BLaER1 (cell line): Measurements from ENCODE around the gene MINK1.

Experiments used
- H3K27ac ChIP-seq: shearing (Covaris generic); formaldehyde crosslinking; 2 replicates; pipeline ENCODE4 v1.8.1; 2022
- H3K27me3 ChIP-seq: shearing (Covaris generic); formaldehyde crosslinking; 2 replicates; pipeline ENCODE4 v1.8.1; 2022
- H3K36me3 ChIP-seq: shearing (Covaris generic); formaldehyde crosslinking; 2 replicates; pipeline ENCODE4 v1.8.1; 2022
- H3K4me1 ChIP-seq: shearing (Covaris generic); formaldehyde crosslinking; 2 replicates; pipeline ENCODE4 v1.8.1; 2022
- H3K4me2 ChIP-seq: shearing (Covaris generic); formaldehyde crosslinking; 2 replicates; pipeline ENCODE4 v1.8.1; 2022
- H3K4me3 ChIP-seq: shearing (Covaris generic); formaldehyde crosslinking; 2 replicates; pipeline ENCODE4 v1.8.1; 2022
- H3K9ac ChIP-seq: shearing (Covaris generic); formaldehyde crosslinking; 2 replicates; pipeline ENCODE4 v1.8.1; 2022
- H3K9me3 ChIP-seq: shearing (Covaris generic); formaldehyde crosslinking; 2 replicates; pipeline ENCODE4 v1.8.1; 2022
- H4K20me1 ChIP-seq: shearing (Covaris generic); formaldehyde crosslinking; 2 replicates; pipeline ENCODE4 v1.8.1; 2022
- Cebpa-rat ChIP-seq: shearing (Covaris generic); IDR thresholded peaks from 2 replicates; pipeline ENCODE4 v1.8.1; 2022

MINK1 gene

DNA sequence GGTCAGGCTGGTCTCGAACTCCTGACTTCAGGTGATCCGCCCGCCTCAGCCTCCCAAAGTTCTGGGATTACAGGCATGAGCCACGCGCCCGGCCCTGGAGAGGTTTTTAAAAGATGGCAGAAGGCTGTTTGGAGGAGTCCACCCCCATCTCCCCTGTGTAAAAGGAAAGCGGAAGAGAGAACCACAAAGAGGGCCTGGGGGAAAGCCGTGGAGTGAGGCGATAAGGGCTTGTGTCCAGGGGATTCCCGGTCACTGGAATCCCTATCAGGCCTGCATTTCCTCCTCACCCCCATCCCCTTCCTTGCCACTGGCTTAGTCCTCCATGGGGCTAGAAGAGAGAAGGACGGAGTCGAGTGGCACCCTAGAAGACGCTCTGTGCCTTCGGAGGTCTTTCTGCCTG is 98.8 kb downstream of the MINK1 start, which contains the start of gene GP1BA:
Gene GP1BA (plus strand): TSS at position 315 of the 400 bp plus-strand sequence. CDS start 328 bp downstream, outside the sequence.
- no peak within 1 kb of the TSS for H3K27ac ChIP-seq
- peaks cover 44% of the 10 kb centered on the region for H3K36me3 ChIP-seq
- H4K20me1 ChIP-seq: peaks cover 11% of the 10 kb centered on the region; the same call in 1 of the 2 replicates
- H3K4me1 ChIP-seq: peaks cover 31% of the 10 kb centered on the region
- no peak for TF ChIP-seq Cebpa-rat
- peak within 1 kb of the TSS; percentile 54 for H3K4me2 ChIP-seq
- H3K9ac ChIP-seq: no peak within 1 kb of the TSS
- no peak within 1 kb of the TSS for H3K4me3 ChIP-seq
- no peaks in the 10 kb centered on the region for H3K9me3 ChIP-seq
- H3K27me3 ChIP-seq: no peaks in the 10 kb centered on the region

DNA sequence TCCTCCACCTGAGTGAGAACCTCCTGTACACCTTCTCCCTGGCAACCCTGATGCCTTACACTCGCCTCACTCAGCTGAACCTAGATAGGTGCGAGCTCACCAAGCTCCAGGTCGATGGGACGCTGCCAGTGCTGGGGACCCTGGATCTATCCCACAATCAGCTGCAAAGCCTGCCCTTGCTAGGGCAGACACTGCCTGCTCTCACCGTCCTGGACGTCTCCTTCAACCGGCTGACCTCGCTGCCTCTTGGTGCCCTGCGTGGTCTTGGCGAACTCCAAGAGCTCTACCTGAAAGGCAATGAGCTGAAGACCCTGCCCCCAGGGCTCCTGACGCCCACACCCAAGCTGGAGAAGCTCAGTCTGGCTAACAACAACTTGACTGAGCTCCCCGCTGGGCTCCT is 99.6 kb downstream of the MINK1 start:
- H3K9ac ChIP-seq: no peak overlapping the region
- no peak overlapping the region for H3K4me2 ChIP-seq
- H3K27ac ChIP-seq: no peak overlapping the region
- no peaks in the 10 kb centered on the region for H3K9me3 ChIP-seq
- peaks cover 39% of the 10 kb centered on the region for H3K4me1 ChIP-seq
- TF ChIP-seq Cebpa-rat: no peak
- peaks cover 11% of the 10 kb centered on the region; the same call in 1 of the 2 replicates for H4K20me1 ChIP-seq
- H3K4me3 ChIP-seq: no peak overlapping the region
- no peaks in the 10 kb centered on the region for H3K27me3 ChIP-seq
- H3K36me3 ChIP-seq: peaks cover 52% of the 10 kb centered on the region

DNA sequence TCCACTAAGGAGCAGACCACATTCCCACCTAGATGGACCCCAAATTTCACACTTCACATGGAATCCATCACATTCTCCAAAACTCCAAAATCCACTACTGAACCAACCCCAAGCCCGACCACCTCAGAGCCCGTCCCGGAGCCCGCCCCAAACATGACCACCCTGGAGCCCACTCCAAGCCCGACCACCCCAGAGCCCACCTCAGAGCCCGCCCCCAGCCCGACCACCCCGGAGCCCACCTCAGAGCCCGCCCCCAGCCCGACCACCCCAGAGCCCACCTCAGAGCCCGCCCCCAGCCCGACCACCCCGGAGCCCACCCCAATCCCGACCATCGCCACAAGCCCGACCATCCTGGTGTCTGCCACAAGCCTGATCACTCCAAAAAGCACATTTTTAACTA is 100.5 kb downstream of the MINK1 start:
- peak overlapping the region; percentile 60; the same call in 1 of the 2 replicates for H3K9ac ChIP-seq
- H3K4me2 ChIP-seq: peak overlapping the region; percentile 85
- no peak overlapping the region for H3K27ac ChIP-seq
- no peaks in the 10 kb centered on the region for H3K27me3 ChIP-seq
- H4K20me1 ChIP-seq: peaks cover 13% of the 10 kb centered on the region
- H3K9me3 ChIP-seq: no peaks in the 10 kb centered on the region
- no peak overlapping the region for H3K4me3 ChIP-seq
- TF ChIP-seq Cebpa-rat: no peak
- H3K36me3 ChIP-seq: peaks cover 61% of the 10 kb centered on the region
- H3K4me1 ChIP-seq: peaks cover 48% of the 10 kb centered on the region

DNA sequence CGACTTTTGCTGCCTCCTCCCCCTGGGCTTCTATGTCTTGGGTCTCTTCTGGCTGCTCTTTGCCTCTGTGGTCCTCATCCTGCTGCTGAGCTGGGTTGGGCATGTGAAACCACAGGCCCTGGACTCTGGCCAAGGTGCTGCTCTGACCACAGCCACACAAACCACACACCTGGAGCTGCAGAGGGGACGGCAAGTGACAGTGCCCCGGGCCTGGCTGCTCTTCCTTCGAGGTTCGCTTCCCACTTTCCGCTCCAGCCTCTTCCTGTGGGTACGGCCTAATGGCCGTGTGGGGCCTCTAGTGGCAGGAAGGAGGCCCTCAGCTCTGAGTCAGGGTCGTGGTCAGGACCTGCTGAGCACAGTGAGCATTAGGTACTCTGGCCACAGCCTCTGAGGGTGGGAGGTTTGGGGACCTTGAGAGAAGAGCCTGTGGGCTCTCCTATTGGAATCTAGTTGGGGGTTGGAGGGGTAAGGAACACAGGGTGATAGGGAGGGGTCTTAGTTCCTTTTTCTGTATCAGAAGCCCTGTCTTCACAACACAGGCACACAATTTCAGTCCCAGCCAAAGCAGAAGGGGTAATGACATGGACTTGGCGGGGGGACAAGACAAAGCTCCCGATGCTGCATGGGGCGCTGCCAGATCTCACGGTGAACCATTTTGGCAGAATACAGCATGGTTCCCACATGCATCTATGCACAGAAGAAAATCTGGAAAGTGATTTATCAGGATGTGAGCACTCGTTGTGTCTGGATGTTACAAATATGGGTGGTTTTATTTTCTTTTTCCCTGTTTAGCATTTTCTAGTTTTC is 101.2 kb downstream of the MINK1 start:
- no peaks in the 10 kb centered on the region for H3K27me3 ChIP-seq
- H3K9ac ChIP-seq: peak overlapping the region; percentile 60
- peak overlapping the region; percentile 85 for H3K4me2 ChIP-seq
- peaks cover 54% of the 10 kb centered on the region for H3K4me1 ChIP-seq
- H3K4me3 ChIP-seq: no peak overlapping the region
- H4K20me1 ChIP-seq: peaks cover 17% of the 10 kb centered on the region
- peaks cover 55% of the 10 kb centered on the region for H3K36me3 ChIP-seq
- H3K9me3 ChIP-seq: no peaks in the 10 kb centered on the region
- 0 out of 2 replicates have a peak overlapping the region, but pooled peaks have one; percentile 9 for H3K27ac ChIP-seq
- no peak for TF ChIP-seq Cebpa-rat

DNA sequence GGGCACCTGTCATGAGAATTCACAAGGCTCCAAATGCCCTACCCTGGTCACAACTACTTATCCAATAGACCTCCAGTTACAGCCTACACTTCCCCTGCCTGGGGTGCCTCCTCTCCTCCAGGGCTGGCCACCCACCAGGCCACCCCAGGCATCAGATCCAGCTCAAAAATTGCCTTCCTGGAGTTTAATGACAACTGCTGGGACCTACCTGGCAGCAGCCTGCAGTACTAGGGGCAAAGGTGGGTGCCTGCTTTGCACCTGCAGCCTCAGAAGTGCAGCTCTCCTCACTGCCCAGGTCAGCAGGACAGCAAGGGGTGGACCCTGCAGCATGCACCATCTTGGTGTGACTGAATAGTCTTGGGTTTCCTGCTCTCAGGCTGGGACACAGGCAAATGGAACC is 102.5 kb downstream of the MINK1 start:
- TF ChIP-seq Cebpa-rat: no peak
- H3K4me1 ChIP-seq: peaks cover 54% of the 10 kb centered on the region
- H4K20me1 ChIP-seq: peaks cover 17% of the 10 kb centered on the region
- no peaks in the 10 kb centered on the region for H3K9me3 ChIP-seq
- no peak overlapping the region for H3K4me2 ChIP-seq
- no peak overlapping the region for H3K9ac ChIP-seq
- no peaks in the 10 kb centered on the region for H3K27me3 ChIP-seq
- no peak overlapping the region for H3K27ac ChIP-seq
- peaks cover 44% of the 10 kb centered on the region for H3K36me3 ChIP-seq
- H3K4me3 ChIP-seq: no peak overlapping the region

DNA sequence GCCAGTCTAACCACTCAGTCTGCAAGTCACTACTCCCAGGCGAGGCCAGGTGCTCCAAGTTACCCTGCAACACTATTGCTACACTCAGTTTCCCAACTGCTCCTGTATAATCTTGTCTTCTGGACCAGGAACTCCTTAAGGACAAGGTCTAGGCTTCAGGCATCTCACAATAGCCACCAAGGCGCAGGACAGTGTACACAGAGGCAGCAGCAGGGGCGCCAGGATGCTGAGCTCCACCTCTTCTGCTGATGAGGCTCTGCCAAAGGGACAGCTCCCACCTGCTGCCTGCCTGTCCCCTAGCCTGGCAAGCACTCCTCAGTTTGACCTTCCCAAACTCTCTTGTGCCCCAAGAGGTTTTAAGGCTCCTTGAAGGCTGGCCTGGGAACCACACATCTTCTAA is 103.3 kb downstream of the MINK1 start:
- peaks cover 22% of the 10 kb centered on the region for H4K20me1 ChIP-seq
- no peak overlapping the region for H3K4me3 ChIP-seq
- no peak overlapping the region for H3K4me2 ChIP-seq
- TF ChIP-seq Cebpa-rat: no peak
- no peaks in the 10 kb centered on the region for H3K9me3 ChIP-seq
- H3K36me3 ChIP-seq: peaks cover 36% of the 10 kb centered on the region
- peaks cover 58% of the 10 kb centered on the region for H3K4me1 ChIP-seq
- H3K27ac ChIP-seq: no peak overlapping the region
- no peaks in the 10 kb centered on the region for H3K27me3 ChIP-seq
- peak overlapping the region; percentile 38 for H3K9ac ChIP-seq

DNA sequence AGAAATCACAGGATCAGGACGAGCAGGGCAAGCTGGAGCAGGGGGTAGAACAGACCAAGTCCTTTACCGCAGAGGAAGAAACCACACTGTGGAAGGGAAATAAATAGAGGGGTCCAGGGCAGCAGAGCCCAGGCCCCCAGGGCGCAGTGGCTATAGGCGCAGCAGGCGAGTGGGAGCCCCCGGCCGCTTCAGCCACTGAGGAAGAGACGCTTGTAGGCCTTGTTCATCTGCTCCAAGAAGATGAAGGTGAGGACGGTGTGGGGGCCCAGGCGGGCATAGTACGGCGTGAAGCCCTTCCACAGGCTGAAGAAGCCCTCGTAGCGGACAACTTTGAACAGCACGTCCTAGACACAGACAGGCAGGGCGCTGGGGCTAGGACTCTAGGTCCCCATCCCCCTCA is 104.4 kb downstream of the MINK1 start:
- TF ChIP-seq Cebpa-rat: no peak
- peaks cover 61% of the 10 kb centered on the region for H3K4me1 ChIP-seq
- no peak overlapping the region for H3K27ac ChIP-seq
- H3K9me3 ChIP-seq: no peaks in the 10 kb centered on the region
- H3K4me3 ChIP-seq: no peak overlapping the region
- peaks cover 44% of the 10 kb centered on the region for H3K36me3 ChIP-seq
- no peaks in the 10 kb centered on the region for H3K27me3 ChIP-seq
- no peak overlapping the region for H3K4me2 ChIP-seq
- peak overlapping the region; percentile 38; the same call in 1 of the 2 replicates for H3K9ac ChIP-seq
- H4K20me1 ChIP-seq: peaks cover 33% of the 10 kb centered on the region

DNA sequence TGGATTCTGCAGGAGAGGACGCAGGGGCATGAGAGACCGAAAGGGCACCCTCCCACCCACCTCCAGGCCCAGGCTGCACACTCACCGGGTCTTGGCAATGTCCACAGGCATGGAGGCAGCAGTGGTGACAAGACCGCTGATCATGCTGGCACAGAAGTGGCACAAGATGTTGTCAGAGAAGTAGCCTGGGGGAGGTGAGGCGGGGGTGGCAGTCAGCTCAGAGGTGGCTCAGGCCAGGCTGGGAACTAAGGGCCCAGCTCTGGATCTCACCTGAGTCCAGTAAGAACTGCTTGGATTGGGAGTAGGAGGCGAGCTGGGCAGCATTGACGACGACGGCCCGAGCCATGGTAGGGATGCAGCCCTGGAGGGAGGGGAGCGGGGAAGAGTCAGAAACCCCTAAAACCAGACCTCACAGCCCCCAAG is 104.9 kb downstream of the MINK1 start:
- H3K27ac ChIP-seq: no peak overlapping the region
- no peaks in the 10 kb centered on the region for H3K27me3 ChIP-seq
- no peak for TF ChIP-seq Cebpa-rat
- peaks cover 65% of the 10 kb centered on the region for H3K4me1 ChIP-seq
- peaks cover 35% of the 10 kb centered on the region for H4K20me1 ChIP-seq
- H3K9ac ChIP-seq: peak overlapping the region; percentile 98
- H3K4me2 ChIP-seq: peak overlapping the region; percentile 99
- H3K4me3 ChIP-seq: peak overlapping the region; percentile 89; the same call in 1 of the 2 replicates
- H3K36me3 ChIP-seq: peaks cover 50% of the 10 kb centered on the region
- no peaks in the 10 kb centered on the region for H3K9me3 ChIP-seq

DNA sequence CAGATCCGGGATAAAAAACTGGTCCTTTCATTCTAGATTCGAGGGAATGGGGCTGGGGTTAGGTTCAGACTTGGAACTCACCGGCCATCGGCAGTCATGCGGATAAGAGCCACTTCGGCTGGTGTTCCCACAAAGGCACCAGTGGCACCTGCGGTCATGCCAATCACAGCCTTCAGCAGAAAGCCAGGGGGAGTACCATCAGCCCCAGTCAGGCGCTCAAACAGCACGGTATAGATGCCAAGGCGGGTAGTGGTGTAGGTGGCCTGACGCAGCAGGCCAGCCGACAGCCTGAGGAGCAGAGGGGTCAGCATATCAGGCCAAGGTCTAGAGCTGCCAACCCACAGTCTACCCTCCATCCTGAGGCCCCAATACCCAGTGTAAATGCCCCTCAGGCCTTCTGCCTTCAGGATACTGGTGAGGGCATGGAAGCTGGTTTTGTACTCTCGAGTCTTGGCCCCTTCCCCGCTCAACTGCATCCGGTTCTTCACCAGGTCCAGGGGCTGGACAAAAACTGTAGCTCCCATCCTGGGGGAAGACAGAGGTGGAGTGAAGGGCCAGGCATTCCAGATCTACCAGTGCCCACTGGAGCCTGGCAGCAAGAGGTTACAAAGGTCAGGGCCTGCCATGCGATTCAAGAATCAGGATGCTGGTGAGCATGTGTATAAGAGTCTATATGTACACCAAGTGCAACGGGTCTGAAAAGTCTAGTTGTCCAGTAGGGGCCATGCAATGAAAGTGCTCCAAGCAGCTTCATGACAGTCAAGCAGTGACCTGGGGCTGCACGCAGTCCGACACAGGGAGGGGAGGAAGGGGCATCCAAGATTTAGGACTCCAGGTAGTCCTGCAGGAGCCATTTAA is 105.8 kb downstream of the MINK1 start:
- no peak for TF ChIP-seq Cebpa-rat
- peak overlapping the region; percentile 96 for H3K27ac ChIP-seq
- H3K27me3 ChIP-seq: no peaks in the 10 kb centered on the region
- H3K4me3 ChIP-seq: peak overlapping the region; percentile 89
- no peaks in the 10 kb centered on the region for H3K9me3 ChIP-seq
- H3K36me3 ChIP-seq: peaks cover 58% of the 10 kb centered on the region
- H3K4me1 ChIP-seq: peaks cover 67% of the 10 kb centered on the region
- H3K9ac ChIP-seq: peak overlapping the region; percentile 98
- peak overlapping the region; percentile 99 for H3K4me2 ChIP-seq
- peaks cover 43% of the 10 kb centered on the region for H4K20me1 ChIP-seq

DNA sequence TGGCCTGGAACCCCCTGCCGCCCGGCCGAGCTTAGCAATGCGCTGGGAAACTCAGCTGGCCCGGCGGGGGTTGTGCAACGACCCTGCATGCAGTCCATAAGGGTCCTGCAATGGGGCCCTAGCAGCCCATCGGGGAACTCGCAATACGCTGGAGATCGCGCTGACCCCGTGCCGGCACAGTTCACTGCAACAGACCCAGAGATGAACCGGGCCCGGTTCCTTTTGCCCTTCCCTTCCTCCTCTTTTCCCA is 106.3 kb downstream of the MINK1 start:
- H3K4me1 ChIP-seq: peaks cover 67% of the 10 kb centered on the region
- H3K27me3 ChIP-seq: no peaks in the 10 kb centered on the region
- peaks cover 44% of the 10 kb centered on the region for H4K20me1 ChIP-seq
- peak overlapping the region; percentile 89 for H3K4me3 ChIP-seq
- H3K36me3 ChIP-seq: peaks cover 63% of the 10 kb centered on the region
- peak overlapping the region; percentile 96 for H3K27ac ChIP-seq
- H3K4me2 ChIP-seq: peak overlapping the region; percentile 99
- H3K9me3 ChIP-seq: no peaks in the 10 kb centered on the region
- peak overlapping the region; percentile 98 for H3K9ac ChIP-seq
- 0 out of 2 replicates have a peak, but pooled peaks have one; percentile 42 for TF ChIP-seq Cebpa-rat
